ENCODE results near the gene CCBE1.

GRCh38 chr18:59400407-59400806, 296.8 kb downstream of the CCBE1 start:
- TF ChIP-seq CTCF (conservative IDR thresholded peaks at IDR 0.05) = no peak
- TF ChIP-seq ZFX (IDR thresholded peaks at IDR 0.05) = no peak

Measured in C4-2B (cell line).